Activated CD4-positive, alpha-beta T cell treated with anti-CD3 and anti-CD28 coated beads, Interleukin-2, amount 50 U/mL, for 48 hours (primary cell): ENCODE results near the gene RASSF5.

ENCODE experiments used
- DNase-seq, 2 experiments: peaks; one replicate each; pipeline ENCODE4 v3.0.0-alpha.2; 2020

The RASSF5 gene

GRCh38 chr1:206507284-206508129 is at the start of gene RASSF5:
TSS of gene RASSF5 (plus strand) at chr1:206507531. CDS start at chr1:206507603, 72 bp downstream.
- peak; percentile 89 to 91 for DNase-seq

GRCh38 chr1:206459703-206460102 is 47.6 kb upstream of the RASSF5 start:
- no peak for DNase-seq

- DNase-seq = no peak
Measured at GRCh38 chr1:206460836-206461426, 46.4 kb upstream of the RASSF5 start.

GRCh38 chr1:206461602-206462455 is 45.5 kb upstream of the RASSF5 start:
- DNase-seq = peak; percentile 84 to 88

- DNase-seq = peak; percentile 25 to 33
Measured at GRCh38 chr1:206463137-206463536, 44.2 kb upstream of the RASSF5 start.

GRCh38 chr1:206463911-206464310 is 43.4 kb upstream of the RASSF5 start:
- DNase-seq = no peak

- DNase-seq = no peak
Measured at GRCh38 chr1:206464456-206464964, 42.8 kb upstream of the RASSF5 start.

- DNase-seq = no peak
Measured at GRCh38 chr1:206465951-206466350, 41.4 kb upstream of the RASSF5 start.

- DNase-seq = no peak
Measured at GRCh38 chr1:206466840-206467649, 40.3 kb upstream of the RASSF5 start.

GRCh38 chr1:206467915-206468314 is 39.4 kb upstream of the RASSF5 start:
- DNase-seq = no peak

- no peak for DNase-seq
Measured at GRCh38 chr1:206468571-206468970, 38.8 kb upstream of the RASSF5 start.

- peak; percentile 41 to 51 for DNase-seq
Measured at GRCh38 chr1:206469411-206469932, 37.9 kb upstream of the RASSF5 start.

- DNase-seq = peak; percentile 53 to 66
Measured at GRCh38 chr1:206469933-206470691, 37.2 kb upstream of the RASSF5 start, which contains the start of gene IKBKE. TSS of gene IKBKE (plus strand) at chr1:206470476. CDS start at chr1:206473228, 2,752 bp downstream.

- DNase-seq = peak; percentile 53 to 62
Measured at GRCh38 chr1:206470692-206471414, 36.5 kb upstream of the RASSF5 start.

GRCh38 chr1:206471415-206471801 is 35.9 kb upstream of the RASSF5 start:
- DNase-seq = peak; percentile 29 to 32

- DNase-seq = peak in 1 of 2 experiments; percentile 31
Measured at GRCh38 chr1:206472024-206472423, 35.3 kb upstream of the RASSF5 start.

GRCh38 chr1:206472454-206472853 is 34.9 kb upstream of the RASSF5 start:
- peak; percentile 32 to 37 for DNase-seq

GRCh38 chr1:206472886-206473285 is 34.4 kb upstream of the RASSF5 start:
- no peak for DNase-seq

GRCh38 chr1:206476058-206476457 is 31.3 kb upstream of the RASSF5 start:
- DNase-seq = no peak

GRCh38 chr1:206476591-206476990 is 30.7 kb upstream of the RASSF5 start:
- no peak for DNase-seq
